Neural crest cell (in vitro differentiated cells): ENCODE measurements around the gene MRPL44. TPM values are rescaled to one million over a fixed set of nuclear protein-coding genes. Genes with fewer than 3 reads are reported as not detected.
A peak's percentile ranks its signal among the peaks of the same experiment; 100 is the strongest.

Source experiments
- DNase-seq: peaks from one replicate; pipeline ENCODE4 v3.0.0; 2021; ENCODE audit warnings: low read depth, mixed read lengths, low spot score
- H3K27ac Mint-ChIP-seq: one replicate; pipeline ENCODE4 v1.8.0; 2021; ENCODE audit warnings: mild to moderate bottlenecking, mixed read lengths; ENCODE audit not compliant: unreplicated experiment
- H3K27me3 Mint-ChIP-seq: 2 replicates; pipeline ENCODE4 v1.8.0; 2021; ENCODE audit warnings: low read depth, mild to moderate bottlenecking, mixed read lengths
- H3K36me3 Mint-ChIP-seq: 2 replicates; pipeline ENCODE4 v1.8.0; 2021; ENCODE audit warnings: low read depth, mild to moderate bottlenecking, mixed read lengths
- H3K4me1 Mint-ChIP-seq: 2 replicates; pipeline ENCODE4 v1.8.0; 2021; ENCODE audit warnings: mixed read lengths
- H3K4me3 Mint-ChIP-seq: one replicate; pipeline ENCODE4 v1.8.0; 2021; ENCODE audit warnings: mild to moderate bottlenecking, mixed read lengths
- H3K9me3 Mint-ChIP-seq: 2 replicates; pipeline ENCODE4 v1.8.0; 2021; ENCODE audit warnings: mixed read lengths
- total RNA-seq: library from RNA; stranded (reverse); gene quantifications from 2 replicates; pipeline ENCODE4 v1.2.1, GENCODE V29; 2021
- TF ChIP-seq, protein P1 (sequence below): fragments of 200-600 bp; sonication (generic); conservative IDR thresholded peaks from 2 replicates; pipeline ENCODE4 v1.5.0; 2021; ENCODE audit warnings: antibody characterized with exemption, mild to moderate bottlenecking

MRPL44 gene
- total RNA-seq, 1 donor from 2014 or later, result 33.4 TPM

DNA sequence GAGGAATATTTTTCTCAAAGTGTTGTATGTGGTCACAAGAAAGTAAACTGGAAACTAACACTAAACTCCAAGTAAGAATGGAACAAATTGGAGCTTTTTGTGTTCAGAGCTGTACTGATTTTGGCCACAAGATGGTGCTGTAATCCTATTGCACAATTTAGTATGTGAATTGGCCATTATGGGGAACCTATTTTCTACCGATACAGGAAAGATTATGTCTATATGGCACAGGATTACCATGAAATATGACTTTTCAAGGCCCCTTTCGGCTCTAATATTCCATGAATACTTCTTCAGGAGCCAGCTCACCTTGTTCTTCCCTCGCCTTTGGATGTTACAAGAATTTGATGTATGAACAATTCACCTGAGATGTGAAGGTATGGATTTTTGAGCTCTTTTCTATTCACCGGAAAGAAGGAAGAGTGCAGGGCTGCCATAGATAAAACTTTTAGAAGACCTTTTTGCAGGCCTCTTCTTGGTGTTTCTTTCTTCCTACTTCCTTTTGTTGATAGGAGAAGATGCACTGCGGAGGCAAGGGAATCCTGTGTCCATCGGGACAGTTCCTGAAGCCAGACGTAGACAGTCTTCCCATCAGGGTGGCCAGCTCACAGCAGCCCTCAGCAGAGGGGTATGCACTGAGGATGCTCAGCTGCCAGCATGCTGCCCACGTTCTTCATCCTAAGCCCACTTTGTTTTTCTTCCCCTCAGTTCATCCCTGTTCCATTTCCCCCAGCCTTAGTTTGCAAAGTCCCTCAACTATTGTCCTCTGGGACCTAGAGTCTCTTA lies 13.3 kb downstream of the MRPL44 start:
- Mint-ChIP-seq H3K4me1 (peaks cover 2% of the 10 kb centered on the region), H3K9me3 (no peaks in the 10 kb centered on the region), H3K4me3 (no peak overlapping the region), H3K36me3 (peaks cover 5% of the 10 kb centered on the region), H3K27ac (no peak overlapping the region), H3K27me3 (no peaks in the 10 kb centered on the region)
- TF ChIP-seq, protein P1, sequence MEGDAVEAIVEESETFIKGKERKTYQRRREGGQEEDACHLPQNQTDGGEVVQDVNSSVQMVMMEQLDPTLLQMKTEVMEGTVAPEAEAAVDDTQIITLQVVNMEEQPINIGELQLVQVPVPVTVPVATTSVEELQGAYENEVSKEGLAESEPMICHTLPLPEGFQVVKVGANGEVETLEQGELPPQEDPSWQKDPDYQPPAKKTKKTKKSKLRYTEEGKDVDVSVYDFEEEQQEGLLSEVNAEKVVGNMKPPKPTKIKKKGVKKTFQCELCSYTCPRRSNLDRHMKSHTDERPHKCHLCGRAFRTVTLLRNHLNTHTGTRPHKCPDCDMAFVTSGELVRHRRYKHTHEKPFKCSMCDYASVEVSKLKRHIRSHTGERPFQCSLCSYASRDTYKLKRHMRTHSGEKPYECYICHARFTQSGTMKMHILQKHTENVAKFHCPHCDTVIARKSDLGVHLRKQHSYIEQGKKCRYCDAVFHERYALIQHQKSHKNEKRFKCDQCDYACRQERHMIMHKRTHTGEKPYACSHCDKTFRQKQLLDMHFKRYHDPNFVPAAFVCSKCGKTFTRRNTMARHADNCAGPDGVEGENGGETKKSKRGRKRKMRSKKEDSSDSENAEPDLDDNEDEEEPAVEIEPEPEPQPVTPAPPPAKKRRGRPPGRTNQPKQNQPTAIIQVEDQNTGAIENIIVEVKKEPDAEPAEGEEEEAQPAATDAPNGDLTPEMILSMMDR, result peak; percentile 96
- peak; percentile 74 for DNase-seq

DNA sequence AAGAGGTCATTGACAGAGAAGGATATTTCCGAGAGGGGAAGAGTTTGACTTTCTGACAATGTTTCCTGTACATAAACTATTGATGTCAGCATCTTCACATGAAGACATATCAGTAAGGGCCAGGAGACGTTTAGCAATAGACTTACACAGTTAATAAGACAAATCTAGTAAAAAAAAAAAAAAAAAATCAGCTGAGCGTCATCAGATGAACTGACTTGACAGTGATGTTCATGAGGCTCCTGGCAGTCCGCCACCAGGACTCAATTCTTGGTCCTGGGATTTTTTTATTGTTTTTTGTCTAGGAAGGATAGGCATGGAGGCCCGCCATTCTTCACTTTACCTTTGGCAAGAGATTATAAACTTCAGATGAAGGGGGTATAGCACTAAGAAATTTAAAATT lies 14.5 kb downstream of the MRPL44 start:
- H3K9me3 Mint-ChIP-seq, result no peaks in the 10 kb centered on the region
- H3K27me3 Mint-ChIP-seq, result no peaks in the 10 kb centered on the region
- DNase-seq, result no peak
- TF ChIP-seq, protein P1, result no peak
- H3K27ac Mint-ChIP-seq, result no peak overlapping the region
- H3K36me3 Mint-ChIP-seq, result peaks cover 1% of the 10 kb centered on the region
- H3K4me1 Mint-ChIP-seq, result peaks cover 4% of the 10 kb centered on the region
- no peak overlapping the region for H3K4me3 Mint-ChIP-seq

DNA sequence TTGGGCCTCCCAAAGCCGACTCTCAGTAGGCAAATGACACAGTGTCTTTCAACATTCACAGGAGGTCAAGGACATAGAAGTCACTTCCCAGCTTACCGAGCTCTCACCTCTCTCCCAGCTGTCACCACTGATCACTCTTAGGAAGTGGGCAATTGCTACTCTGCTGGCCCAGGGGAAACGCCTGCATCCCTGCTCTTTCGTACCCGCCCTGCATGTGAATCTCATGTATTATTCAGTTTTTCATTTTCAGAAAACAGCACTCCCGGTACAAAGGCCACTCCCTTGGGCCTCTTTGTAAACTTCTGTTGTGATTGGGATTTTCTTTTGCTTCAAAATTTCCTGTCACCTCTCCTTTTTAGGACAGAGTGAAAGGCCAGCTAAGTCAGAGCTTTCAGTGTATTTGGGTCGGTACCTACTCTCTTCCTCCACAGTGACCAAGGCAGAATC lies 15.4 kb downstream of the MRPL44 start:
- Mint-ChIP-seq H3K4me3 (no peak overlapping the region), H3K9me3 (no peaks in the 10 kb centered on the region), H3K4me1 (peaks cover 4% of the 10 kb centered on the region), H3K27me3 (no peaks in the 10 kb centered on the region), H3K27ac (no peak overlapping the region), H3K36me3 (no peaks in the 10 kb centered on the region)
- DNase-seq, result no peak
- TF ChIP-seq, protein P1, result no peak

DNA sequence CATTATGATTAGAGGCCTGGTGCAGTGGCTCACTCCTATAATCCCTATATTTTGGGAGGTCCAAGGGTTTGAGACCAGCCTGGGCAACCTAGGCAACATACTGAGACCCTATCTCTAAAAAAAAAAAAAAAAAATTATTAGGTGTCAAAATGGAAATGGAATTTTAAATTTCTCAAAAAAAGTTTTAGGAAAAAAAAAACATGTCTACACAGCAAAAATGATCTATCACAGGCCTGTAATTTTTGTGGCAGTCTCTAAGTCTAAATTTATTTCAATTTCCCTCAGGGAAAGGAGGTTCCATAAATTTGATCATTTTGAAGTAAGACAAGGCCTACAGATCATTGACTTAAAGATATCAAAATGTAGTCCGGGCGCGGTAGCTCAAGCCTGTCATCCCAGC lies 16.3 kb downstream of the MRPL44 start:
- no peaks in the 10 kb centered on the region for H3K27me3 Mint-ChIP-seq
- no peak for DNase-seq

DNA sequence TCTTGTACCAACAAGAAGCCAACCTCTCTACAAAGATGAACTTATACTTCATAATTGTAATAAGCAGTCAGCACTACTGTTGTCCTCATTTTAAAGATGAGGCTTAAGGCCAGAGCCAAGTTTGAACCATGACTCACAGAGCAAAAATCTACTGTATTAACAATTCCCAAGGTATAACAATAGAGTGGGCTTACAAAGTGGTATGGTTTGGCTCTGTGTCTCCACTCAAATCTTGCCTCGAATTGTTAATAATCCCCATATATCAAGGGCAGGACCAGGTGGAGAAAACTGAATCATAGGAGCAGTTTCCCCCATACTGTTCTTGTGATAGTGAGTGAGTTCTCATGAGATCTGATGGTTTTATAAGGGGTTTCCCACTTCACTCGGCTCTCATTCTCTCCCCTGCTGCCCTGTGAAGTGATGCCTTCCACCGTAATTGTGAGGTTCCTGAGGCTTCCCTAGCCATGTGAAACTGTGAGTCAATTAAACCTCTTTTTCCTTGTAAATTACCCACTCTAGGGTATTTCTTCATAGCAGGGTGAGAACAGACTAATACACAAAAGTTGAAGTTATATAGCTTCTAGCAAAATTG lies 19.5 kb downstream of the MRPL44 start:
- H3K36me3 Mint-ChIP-seq, result no peaks in the 10 kb centered on the region
- DNase-seq, result no peak
- H3K4me3 Mint-ChIP-seq, result no peak overlapping the region
- H3K4me1 Mint-ChIP-seq, result peaks cover 4% of the 10 kb centered on the region
- no peak overlapping the region for H3K27ac Mint-ChIP-seq
- H3K27me3 Mint-ChIP-seq, result no peaks in the 10 kb centered on the region
- no peaks in the 10 kb centered on the region for H3K9me3 Mint-ChIP-seq
- TF ChIP-seq, protein P1, result no peak

More for the DNA sequence above, 16.3 kb downstream of the MRPL44 start:
- H3K36me3 Mint-ChIP-seq, result no peaks in the 10 kb centered on the region
- peaks cover 4% of the 10 kb centered on the region for H3K4me1 Mint-ChIP-seq
- no peak overlapping the region for H3K27ac Mint-ChIP-seq
- TF ChIP-seq, protein P1, result no peak
- H3K4me3 Mint-ChIP-seq, result no peak overlapping the region
- no peaks in the 10 kb centered on the region for H3K9me3 Mint-ChIP-seq
